Sigmoid colon (tissue), 4 donors: ENCODE measurements around the gene STRIP1.

ENCODE experiments used
- EP300 ChIP-seq, 4 donors: sonication (generic); formaldehyde crosslinking; IDR thresholded peaks; one replicate each; pipeline ENCODE4 v1.6.1; 2017; ENCODE audit warnings: antibody characterized with exemption in 4 of 4
- POLR2A ChIP-seq, 2 donors: fragments of 450-650 bp; IDR thresholded peaks; one replicate each; pipeline ENCODE4 v1.6.1; 2016; ENCODE audit warnings: antibody characterized with exemption in 2 of 2, mild to moderate bottlenecking in 2 of 2, moderate library complexity in 2 of 2
- POLR2AphosphoS5 ChIP-seq, 4 donors: sonication (generic); formaldehyde crosslinking; IDR thresholded peaks; one replicate each; pipeline ENCODE4 v1.6.1; 2017; ENCODE audit warnings: antibody characterized with exemption in 4 of 4
- TF ChIP-seq, protein P1 (sequence below), 4 experiments: fragments of 450-650 bp in 3 of 4; fragments of 200-600 bp in 1 of 4; IDR thresholded peaks; one replicate each; pipeline ENCODE4 v1.5.1; 2016 to 2019; ENCODE audit warnings: antibody characterized with exemption in 4 of 4, mild to moderate bottlenecking in 3 of 4, moderate library complexity in 2 of 4

DNA sequence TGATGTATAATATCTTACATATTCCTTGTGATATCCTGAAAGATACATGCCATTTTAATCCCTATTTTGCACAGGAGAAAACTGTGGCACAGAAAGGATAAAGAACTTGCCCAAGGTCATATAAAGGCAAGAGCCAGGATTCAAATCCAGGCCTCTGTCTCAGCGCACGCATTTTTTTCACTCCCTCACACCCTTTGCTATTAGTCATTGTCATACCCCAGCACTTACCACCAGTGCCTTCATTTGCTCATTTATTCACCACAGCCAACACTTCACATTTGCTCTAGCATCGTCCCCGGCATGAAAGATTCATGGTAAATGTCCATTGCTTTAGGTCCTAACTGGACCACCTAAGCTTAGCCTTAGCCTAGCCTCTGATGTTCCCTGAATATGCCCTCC lies 21.9 kb downstream of the STRIP1 start:
- TF ChIP-seq POLR2A (IDR thresholded peaks at IDR 0.05), result no peak
- TF ChIP-seq, protein P1, sequence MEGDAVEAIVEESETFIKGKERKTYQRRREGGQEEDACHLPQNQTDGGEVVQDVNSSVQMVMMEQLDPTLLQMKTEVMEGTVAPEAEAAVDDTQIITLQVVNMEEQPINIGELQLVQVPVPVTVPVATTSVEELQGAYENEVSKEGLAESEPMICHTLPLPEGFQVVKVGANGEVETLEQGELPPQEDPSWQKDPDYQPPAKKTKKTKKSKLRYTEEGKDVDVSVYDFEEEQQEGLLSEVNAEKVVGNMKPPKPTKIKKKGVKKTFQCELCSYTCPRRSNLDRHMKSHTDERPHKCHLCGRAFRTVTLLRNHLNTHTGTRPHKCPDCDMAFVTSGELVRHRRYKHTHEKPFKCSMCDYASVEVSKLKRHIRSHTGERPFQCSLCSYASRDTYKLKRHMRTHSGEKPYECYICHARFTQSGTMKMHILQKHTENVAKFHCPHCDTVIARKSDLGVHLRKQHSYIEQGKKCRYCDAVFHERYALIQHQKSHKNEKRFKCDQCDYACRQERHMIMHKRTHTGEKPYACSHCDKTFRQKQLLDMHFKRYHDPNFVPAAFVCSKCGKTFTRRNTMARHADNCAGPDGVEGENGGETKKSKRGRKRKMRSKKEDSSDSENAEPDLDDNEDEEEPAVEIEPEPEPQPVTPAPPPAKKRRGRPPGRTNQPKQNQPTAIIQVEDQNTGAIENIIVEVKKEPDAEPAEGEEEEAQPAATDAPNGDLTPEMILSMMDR (IDR thresholded peaks at IDR 0.05), result no peak
- TF ChIP-seq EP300 (IDR thresholded peaks at IDR 0.05), result no peak
- TF ChIP-seq POLR2AphosphoS5 (IDR thresholded peaks at IDR 0.05), result no peak
